HG03280 (cell line): ENCODE measurements around the gene MIPOL1.
"Not testable (repeated sequence)": the region's sequence is repeated elsewhere in the genome, so short reads cannot be mapped to it uniquely, and the experiment has no call there.

Experiments
- ATAC-seq: cut with Tn5 transposase; IDR thresholded peaks from one replicate; pipeline ENCODE4 v1.9.1; 2021; ENCODE audit warnings: mild to moderate bottlenecking, moderate library complexity; ENCODE audit not compliant: unreplicated experiment

The MIPOL1 gene

GRCh38 chr14:37278636-37279538 is 81.2 kb downstream of the MIPOL1 start:
- ATAC-seq = no peak

GRCh38 chr14:37279818-37280217 is 82.1 kb downstream of the MIPOL1 start:
- no peak for ATAC-seq

GRCh38 chr14:37284760-37285159 is 87.0 kb downstream of the MIPOL1 start:
- ATAC-seq = no peak

- no peak for ATAC-seq
Measured at GRCh38 chr14:37285220-37285619, 87.5 kb downstream of the MIPOL1 start.

- ATAC-seq = no peak
Measured at GRCh38 chr14:37289688-37290087, 92.0 kb downstream of the MIPOL1 start.

- ATAC-seq = not testable (repeated sequence)
Measured at GRCh38 chr14:37295262-37295661, 97.5 kb downstream of the MIPOL1 start.

GRCh38 chr14:37311252-37311651 is 113.5 kb downstream of the MIPOL1 start:
- ATAC-seq = no peak

- ATAC-seq = no peak
Measured at GRCh38 chr14:37318938-37319337, 121.2 kb downstream of the MIPOL1 start.

GRCh38 chr14:37320106-37320505 is 122.4 kb downstream of the MIPOL1 start:
- ATAC-seq = no peak

- ATAC-seq = no peak
Measured at GRCh38 chr14:37325332-37325731, 127.6 kb downstream of the MIPOL1 start.

- no peak for ATAC-seq
Measured at GRCh38 chr14:37326434-37326833, 128.7 kb downstream of the MIPOL1 start.

- ATAC-seq = not testable (repeated sequence)
Measured at GRCh38 chr14:37327933-37328332, 130.2 kb downstream of the MIPOL1 start.

GRCh38 chr14:37328673-37329072 is 130.9 kb downstream of the MIPOL1 start:
- ATAC-seq = no peak

GRCh38 chr14:37329189-37330001 is 131.7 kb downstream of the MIPOL1 start:
- no peak for ATAC-seq

- ATAC-seq = no peak
Measured at GRCh38 chr14:37330910-37331309, 133.2 kb downstream of the MIPOL1 start.

- ATAC-seq = no peak
Measured at GRCh38 chr14:37340353-37340752, 142.6 kb downstream of the MIPOL1 start.

GRCh38 chr14:37343307-37344094 is 145.8 kb downstream of the MIPOL1 start:
- ATAC-seq = no peak

GRCh38 chr14:37363661-37364060 is 165.9 kb downstream of the MIPOL1 start:
- ATAC-seq = no peak

- ATAC-seq = no peak
Measured at GRCh38 chr14:37369425-37369824, 171.7 kb downstream of the MIPOL1 start.

GRCh38 chr14:37375566-37375965 is 177.8 kb downstream of the MIPOL1 start:
- no peak for ATAC-seq
